GM23338 (cell line): Measurements from ENCODE around the gene ACVR1C. TPM values are rescaled to one million over a fixed set of nuclear protein-coding genes. Genes with fewer than 3 reads are reported as not detected.

Experiments
- ATAC-seq: fragments of 200-7000 bp; cut with Tn5 transposase; 3 replicates; pipeline ENCODE4 v1.9.1; 2020
- DNase-seq: peaks from one replicate; pipeline ENCODE4 v3.0.0-alpha.2; 2015; ENCODE audit warnings: low spot score
- H2AFZ ChIP-seq: fragments of 200-600 bp; sonication (generic); 2 replicates; pipeline ENCODE4 v1.8.0; 2016; ENCODE audit warnings: antibody characterized with exemption, mild to moderate bottlenecking, moderate library complexity
- H3F3A ChIP-seq: fragments of 200-600 bp; sonication (generic); replicated peaks from 2 replicates; pipeline ENCODE4 v1.8.0; 2017; ENCODE audit warnings: antibody characterized with exemption, mixed run types, low read depth
- H3K27ac ChIP-seq: fragments of 200-600 bp; sonication (generic); 2 replicates; pipeline ENCODE4 v1.6.1; 2016; ENCODE audit warnings: low read depth
- H3K27me3 ChIP-seq: fragments of 200-600 bp; sonication (generic); 2 replicates; pipeline ENCODE4 v1.8.0; 2016; ENCODE audit warnings: mild to moderate bottlenecking, mixed run types, moderate library complexity; ENCODE audit not compliant: insufficient read depth
- H3K36me3 ChIP-seq: fragments of 200-600 bp; sonication (generic); 2 replicates; pipeline ENCODE4 v1.8.0; 2016; ENCODE audit warnings: mild to moderate bottlenecking; ENCODE audit not compliant: insufficient read depth
- H3K4me1 ChIP-seq: fragments of 200-600 bp; sonication (generic); 2 replicates; pipeline ENCODE4 v1.8.0; 2016; ENCODE audit warnings: mild to moderate bottlenecking, moderate library complexity; ENCODE audit not compliant: insufficient read depth
- H3K4me2 ChIP-seq: fragments of 200-600 bp; sonication (generic); 2 replicates; pipeline ENCODE4 v1.7.1; 2017; ENCODE audit warnings: mixed run types
- H3K4me3 ChIP-seq: fragments of 200-600 bp; sonication (generic); 2 replicates; pipeline ENCODE4 v1.6.1; 2016; ENCODE audit warnings: mixed run types
- H3K79me2 ChIP-seq: fragments of 200-600 bp; sonication (generic); replicated peaks from 2 replicates; pipeline ENCODE4 v1.8.0; 2017; ENCODE audit warnings: mild to moderate bottlenecking; ENCODE audit not compliant: insufficient read depth
- H3K9me2 ChIP-seq: fragments of 200-600 bp; sonication (generic); 2 replicates; pipeline ENCODE4 v1.8.0; 2017; ENCODE audit not compliant: insufficient read depth
- H4K20me1 ChIP-seq: fragments of 200-600 bp; sonication (generic); replicated peaks from 2 replicates; pipeline ENCODE4 v1.8.0; 2017; ENCODE audit warnings: mild to moderate bottlenecking; ENCODE audit not compliant: insufficient read depth
- H3K27ac Mint-ChIP-seq: 2 replicates; pipeline ENCODE4 v1.8.0; 2020; ENCODE audit warnings: inconsistent platforms, mild to moderate bottlenecking, moderate library complexity, mixed read lengths
- H3K27me3 Mint-ChIP-seq: 3 replicates; pipeline ENCODE4 v1.8.0; 2022; ENCODE audit warnings: low read depth, mild to moderate bottlenecking, moderate library complexity, mixed read lengths, inconsistent platforms; ENCODE audit not compliant: insufficient read depth, poor library complexity
- H3K36me3 Mint-ChIP-seq: 3 replicates; pipeline ENCODE4 v1.8.0; 2021; ENCODE audit warnings: low read depth, mild to moderate bottlenecking, inconsistent platforms, moderate library complexity, mixed read lengths
- H3K4me1 Mint-ChIP-seq: 3 replicates; pipeline ENCODE4 v1.8.0; 2020; ENCODE audit warnings: mild to moderate bottlenecking, inconsistent platforms, mixed read lengths
- H3K4me3 Mint-ChIP-seq: 3 replicates; pipeline ENCODE4 v1.8.0; 2021; ENCODE audit warnings: moderate library complexity, mild to moderate bottlenecking, inconsistent platforms, mixed read lengths
- H3K9me3 Mint-ChIP-seq: 3 replicates; pipeline ENCODE4 v1.8.0; 2020; ENCODE audit warnings: moderate library complexity, mild to moderate bottlenecking, inconsistent platforms, mixed read lengths
- CREB1 ChIP-seq: fragments of 250-450 bp; sonication (Bioruptor Pico); IDR thresholded peaks from 2 replicates; pipeline ENCODE4 v1.5.0; 2020; ENCODE audit warnings: low read depth, mild to moderate bottlenecking, moderate library complexity
- EZH2 ChIP-seq: fragments of 200-600 bp; sonication (generic); IDR thresholded peaks from one replicate; pipeline ENCODE4 v1.8.0; 2017; ENCODE audit warnings: antibody characterized with exemption, mild to moderate bottlenecking, low read depth; ENCODE audit not compliant: unreplicated experiment
- EZH2phosphoT487 ChIP-seq: fragments of 200-600 bp; sonication (generic); IDR thresholded peaks from one replicate; pipeline ENCODE4 v1.8.1; 2018; ENCODE audit warnings: antibody characterized with exemption; ENCODE audit not compliant: unreplicated experiment
- JUNB ChIP-seq: IDR thresholded peaks from one replicate; pipeline ENCODE4 v1.6.1; 2016; ENCODE audit warnings: antibody characterized with exemption; ENCODE audit not compliant: unreplicated experiment
- NANOG ChIP-seq: IDR thresholded peaks from 2 replicates; pipeline ENCODE4 v1.6.1; 2016; ENCODE audit warnings: antibody characterized with exemption, borderline replicate concordance
- POLR2AphosphoS5 ChIP-seq: IDR thresholded peaks from 2 replicates; pipeline ENCODE4 v1.6.1; 2016; ENCODE audit warnings: antibody characterized with exemption, low read depth
- ZNF331 ChIP-seq: fragments of 250-450 bp; sonication (Bioruptor Pico); IDR thresholded peaks from 2 replicates; pipeline ENCODE4 v1.5.0; 2020; ENCODE audit warnings: low read depth, mild to moderate bottlenecking, moderate library complexity
- polyA plus RNA-seq: library from polyadenylated mRNA; unstranded; fragments of >200 nt; fragmentation: Nextera tagmentation; extraction: Ambion mirVana; gene quantifications from 2 replicates; pipeline ENCODE4 v1.2.1, GENCODE V29; 2016
- total RNA-seq: library from RNA; depleted of rRNA; stranded (reverse); fragments of >200 nt; shearing (Covaris generic); gene quantifications from 2 replicates; pipeline ENCODE4 v1.2.3, GENCODE V29; 2014
- TF ChIP-seq, protein P1 (sequence below): IDR thresholded peaks from one replicate; pipeline ENCODE4 v1.6.1; 2018; ENCODE audit warnings: antibody characterized with exemption; ENCODE audit not compliant: unreplicated experiment
- TF ChIP-seq, protein P2 (sequence below): fragments of 250-450 bp; sonication (Bioruptor Pico); IDR thresholded peaks from 2 replicates; pipeline ENCODE4 v1.5.0; 2020; ENCODE audit warnings: mild to moderate bottlenecking, moderate library complexity

Gene ACVR1C
- total and polyA plus RNA-seq, 2 experiments from 2014 or later: 0.61 to 0.94 TPM

DNA sequence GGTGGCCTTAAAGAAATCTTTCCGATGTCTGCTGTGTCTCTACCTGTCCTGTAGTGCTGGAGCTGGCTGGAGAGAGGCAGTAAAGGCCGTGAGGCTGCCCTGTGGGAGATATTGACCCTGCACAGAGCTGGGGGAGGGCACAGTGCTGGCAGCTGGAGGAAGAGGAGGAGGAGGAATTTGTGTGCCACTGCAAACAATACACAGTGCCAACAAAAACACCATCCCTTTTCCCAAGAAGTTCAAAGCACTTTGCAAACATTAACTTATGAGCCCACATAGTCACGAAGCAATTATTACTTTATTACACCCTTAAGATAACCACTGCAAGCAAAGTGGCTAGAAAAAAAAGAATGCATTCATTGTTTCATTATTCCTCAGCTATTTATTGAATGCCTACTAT is 139.8 kb downstream of the ACVR1C start:
- Histone ChIP-seq H3K4me1 (no peaks in the 10 kb centered on the region), H3F3A (no peaks in the 10 kb centered on the region), H4K20me1 (no peaks in the 10 kb centered on the region), H3K27me3 (no peaks in the 10 kb centered on the region), H3K9me2 (no peaks in the 10 kb centered on the region), H3K4me3 (no peak overlapping the region), H3K4me2 (no peak overlapping the region), H3K79me2 (no peaks in the 10 kb centered on the region), H2AFZ (no peak overlapping the region), H3K36me3 (no peaks in the 10 kb centered on the region), H3K27ac (no peak overlapping the region)
- H3K4me3 Mint-ChIP-seq: no peak overlapping the region
- no peaks in the 10 kb centered on the region for H3K36me3 Mint-ChIP-seq
- H3K9me3 Mint-ChIP-seq: no peaks in the 10 kb centered on the region
- H3K27me3 Mint-ChIP-seq: peaks cover 2% of the 10 kb centered on the region
- TF ChIP-seq CREB1 (CRISPR knock-in tag): no peak
- TF ChIP-seq, protein P1, sequence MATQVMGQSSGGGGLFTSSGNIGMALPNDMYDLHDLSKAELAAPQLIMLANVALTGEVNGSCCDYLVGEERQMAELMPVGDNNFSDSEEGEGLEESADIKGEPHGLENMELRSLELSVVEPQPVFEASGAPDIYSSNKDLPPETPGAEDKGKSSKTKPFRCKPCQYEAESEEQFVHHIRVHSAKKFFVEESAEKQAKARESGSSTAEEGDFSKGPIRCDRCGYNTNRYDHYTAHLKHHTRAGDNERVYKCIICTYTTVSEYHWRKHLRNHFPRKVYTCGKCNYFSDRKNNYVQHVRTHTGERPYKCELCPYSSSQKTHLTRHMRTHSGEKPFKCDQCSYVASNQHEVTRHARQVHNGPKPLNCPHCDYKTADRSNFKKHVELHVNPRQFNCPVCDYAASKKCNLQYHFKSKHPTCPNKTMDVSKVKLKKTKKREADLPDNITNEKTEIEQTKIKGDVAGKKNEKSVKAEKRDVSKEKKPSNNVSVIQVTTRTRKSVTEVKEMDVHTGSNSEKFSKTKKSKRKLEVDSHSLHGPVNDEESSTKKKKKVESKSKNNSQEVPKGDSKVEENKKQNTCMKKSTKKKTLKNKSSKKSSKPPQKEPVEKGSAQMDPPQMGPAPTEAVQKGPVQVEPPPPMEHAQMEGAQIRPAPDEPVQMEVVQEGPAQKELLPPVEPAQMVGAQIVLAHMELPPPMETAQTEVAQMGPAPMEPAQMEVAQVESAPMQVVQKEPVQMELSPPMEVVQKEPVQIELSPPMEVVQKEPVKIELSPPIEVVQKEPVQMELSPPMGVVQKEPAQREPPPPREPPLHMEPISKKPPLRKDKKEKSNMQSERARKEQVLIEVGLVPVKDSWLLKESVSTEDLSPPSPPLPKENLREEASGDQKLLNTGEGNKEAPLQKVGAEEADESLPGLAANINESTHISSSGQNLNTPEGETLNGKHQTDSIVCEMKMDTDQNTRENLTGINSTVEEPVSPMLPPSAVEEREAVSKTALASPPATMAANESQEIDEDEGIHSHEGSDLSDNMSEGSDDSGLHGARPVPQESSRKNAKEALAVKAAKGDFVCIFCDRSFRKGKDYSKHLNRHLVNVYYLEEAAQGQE: no peak
- TF ChIP-seq POLR2AphosphoS5: no peak
- no peak for TF ChIP-seq EZH2phosphoT487
- TF ChIP-seq ZNF331 (CRISPR knock-in tag): no peak
- peaks cover 5% of the 10 kb centered on the region; the same call in 2 of the 3 replicates for H3K4me1 Mint-ChIP-seq
- H3K27ac Mint-ChIP-seq: peak overlapping the region; percentile 60; the same call in 1 of the 2 replicates
- ATAC-seq (peak; percentile 73), DNase-seq (no peak)

DNA sequence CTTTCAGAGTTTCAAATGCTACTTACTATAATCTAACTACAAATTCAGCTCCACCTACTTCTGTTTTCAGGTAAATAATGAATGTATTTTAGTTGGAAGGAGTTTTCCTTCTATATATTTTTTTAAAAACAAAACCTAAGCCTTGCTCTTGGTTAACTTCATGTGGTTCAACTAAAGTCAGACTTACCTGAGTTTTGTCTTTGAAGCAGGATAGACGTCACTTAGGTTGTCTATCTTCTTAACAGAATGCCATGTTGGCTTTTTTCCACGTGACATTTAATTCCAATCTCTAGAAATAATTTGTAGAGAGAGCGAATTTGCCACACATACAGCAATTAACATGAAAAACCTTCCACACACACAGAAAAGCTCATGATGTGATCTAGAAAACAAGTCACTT is 140.9 kb downstream of the ACVR1C start:
- H3K36me3 ChIP-seq: no peaks in the 10 kb centered on the region
- no peaks in the 10 kb centered on the region for H4K20me1 ChIP-seq
- no peaks in the 10 kb centered on the region for H3K36me3 Mint-ChIP-seq
- no peaks in the 10 kb centered on the region for H3K27me3 ChIP-seq
- H3K27ac ChIP-seq: no peak overlapping the region
- ATAC-seq (no peak), DNase-seq (no peak)
- H3K4me3 ChIP-seq: no peak overlapping the region
- H3K27ac Mint-ChIP-seq: no peak overlapping the region
- H3K27me3 Mint-ChIP-seq: peaks cover 2% of the 10 kb centered on the region
- no peaks in the 10 kb centered on the region for H3F3A ChIP-seq
- no peaks in the 10 kb centered on the region for H3K9me3 Mint-ChIP-seq
- H3K4me1 Mint-ChIP-seq: peaks cover 5% of the 10 kb centered on the region; the same call in 2 of the 3 replicates
- H3K4me2 ChIP-seq: no peak overlapping the region
- H3K9me2 ChIP-seq: no peaks in the 10 kb centered on the region
- H3K79me2 ChIP-seq: no peaks in the 10 kb centered on the region
- H3K4me3 Mint-ChIP-seq: no peak overlapping the region
- H3K4me1 ChIP-seq: no peaks in the 10 kb centered on the region
- no peak overlapping the region for H2AFZ ChIP-seq
- TF ChIP-seq NANOG (no peak), JUNB (no peak), POLR2AphosphoS5 (no peak), EZH2 (no peak)
- TF ChIP-seq, protein P1: no peak
- TF ChIP-seq, protein P2, sequence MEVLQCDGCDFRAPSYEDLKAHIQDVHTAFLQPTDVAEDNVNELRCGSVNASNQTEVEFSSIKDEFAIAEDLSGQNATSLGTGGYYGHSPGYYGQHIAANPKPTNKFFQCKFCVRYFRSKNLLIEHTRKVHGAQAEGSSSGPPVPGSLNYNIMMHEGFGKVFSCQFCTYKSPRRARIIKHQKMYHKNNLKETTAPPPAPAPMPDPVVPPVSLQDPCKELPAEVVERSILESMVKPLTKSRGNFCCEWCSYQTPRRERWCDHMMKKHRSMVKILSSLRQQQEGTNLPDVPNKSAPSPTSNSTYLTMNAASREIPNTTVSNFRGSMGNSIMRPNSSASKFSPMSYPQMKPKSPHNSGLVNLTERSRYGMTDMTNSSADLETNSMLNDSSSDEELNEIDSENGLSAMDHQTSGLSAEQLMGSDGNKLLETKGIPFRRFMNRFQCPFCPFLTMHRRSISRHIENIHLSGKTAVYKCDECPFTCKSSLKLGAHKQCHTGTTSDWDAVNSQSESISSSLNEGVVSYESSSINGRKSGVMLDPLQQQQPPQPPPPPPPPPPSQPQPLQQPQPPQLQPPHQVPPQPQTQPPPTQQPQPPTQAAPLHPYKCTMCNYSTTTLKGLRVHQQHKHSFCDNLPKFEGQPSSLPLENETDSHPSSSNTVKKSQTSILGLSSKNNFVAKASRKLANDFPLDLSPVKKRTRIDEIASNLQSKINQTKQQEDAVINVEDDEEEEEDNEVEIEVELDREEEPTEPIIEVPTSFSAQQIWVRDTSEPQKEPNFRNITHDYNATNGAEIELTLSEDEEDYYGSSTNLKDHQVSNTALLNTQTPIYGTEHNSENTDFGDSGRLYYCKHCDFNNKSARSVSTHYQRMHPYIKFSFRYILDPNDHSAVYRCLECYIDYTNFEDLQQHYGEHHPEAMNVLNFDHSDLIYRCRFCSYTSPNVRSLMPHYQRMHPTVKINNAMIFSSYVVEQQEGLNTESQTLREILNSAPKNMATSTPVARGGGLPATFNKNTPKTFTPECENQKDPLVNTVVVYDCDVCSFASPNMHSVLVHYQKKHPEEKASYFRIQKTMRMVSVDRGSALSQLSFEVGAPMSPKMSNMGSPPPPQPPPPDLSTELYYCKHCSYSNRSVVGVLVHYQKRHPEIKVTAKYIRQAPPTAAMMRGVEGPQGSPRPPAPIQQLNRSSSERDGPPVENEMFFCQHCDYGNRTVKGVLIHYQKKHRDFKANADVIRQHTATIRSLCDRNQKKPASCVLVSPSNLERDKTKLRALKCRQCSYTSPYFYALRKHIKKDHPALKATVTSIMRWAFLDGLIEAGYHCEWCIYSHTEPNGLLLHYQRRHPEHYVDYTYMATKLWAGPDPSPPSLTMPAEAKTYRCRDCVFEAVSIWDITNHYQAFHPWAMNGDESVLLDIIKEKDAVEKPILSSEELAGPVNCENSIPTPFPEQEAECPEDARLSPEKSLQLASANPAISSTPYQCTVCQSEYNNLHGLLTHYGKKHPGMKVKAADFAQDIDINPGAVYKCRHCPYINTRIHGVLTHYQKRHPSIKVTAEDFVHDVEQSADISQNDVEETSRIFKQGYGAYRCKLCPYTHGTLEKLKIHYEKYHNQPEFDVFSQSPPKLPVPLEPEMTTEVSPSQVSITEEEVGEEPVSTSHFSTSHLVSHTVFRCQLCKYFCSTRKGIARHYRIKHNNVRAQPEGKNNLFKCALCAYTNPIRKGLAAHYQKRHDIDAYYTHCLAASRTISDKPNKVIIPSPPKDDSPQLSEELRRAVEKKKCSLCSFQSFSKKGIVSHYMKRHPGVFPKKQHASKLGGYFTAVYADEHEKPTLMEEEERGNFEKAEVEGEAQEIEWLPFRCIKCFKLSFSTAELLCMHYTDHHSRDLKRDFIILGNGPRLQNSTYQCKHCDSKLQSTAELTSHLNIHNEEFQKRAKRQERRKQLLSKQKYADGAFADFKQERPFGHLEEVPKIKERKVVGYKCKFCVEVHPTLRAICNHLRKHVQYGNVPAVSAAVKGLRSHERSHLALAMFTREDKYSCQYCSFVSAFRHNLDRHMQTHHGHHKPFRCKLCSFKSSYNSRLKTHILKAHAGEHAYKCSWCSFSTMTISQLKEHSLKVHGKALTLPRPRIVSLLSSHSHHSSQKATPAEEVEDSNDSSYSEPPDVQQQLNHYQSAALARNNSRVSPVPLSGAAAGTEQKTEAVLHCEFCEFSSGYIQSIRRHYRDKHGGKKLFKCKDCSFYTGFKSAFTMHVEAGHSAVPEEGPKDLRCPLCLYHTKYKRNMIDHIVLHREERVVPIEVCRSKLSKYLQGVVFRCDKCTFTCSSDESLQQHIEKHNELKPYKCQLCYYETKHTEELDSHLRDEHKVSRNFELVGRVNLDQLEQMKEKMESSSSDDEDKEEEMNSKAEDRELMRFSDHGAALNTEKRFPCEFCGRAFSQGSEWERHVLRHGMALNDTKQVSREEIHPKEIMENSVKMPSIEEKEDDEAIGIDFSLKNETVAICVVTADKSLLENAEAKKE (CRISPR knock-in tag): no peak
